H9 (cell line): Measurements from ENCODE around the gene C1QTNF9. TPM values are rescaled to one million over a fixed set of nuclear protein-coding genes. Genes with fewer than 3 reads are reported as not detected.
A peak's percentile ranks its signal among the peaks of the same experiment; 100 is the strongest.

Experiments used
- DNase-seq: peaks from one replicate; pipeline ENCODE4 v3.0.0-alpha.2; 2017
- H2AFZ ChIP-seq: one replicate; pipeline ENCODE4 v1.6.1; 2013; ENCODE audit warnings: mild to moderate bottlenecking, low read length, control low read depth, moderate library complexity
- H2AK5ac ChIP-seq: 2 replicates; pipeline ENCODE4 v1.6.1; 2013; ENCODE audit warnings: low read length, control low read depth, mixed read lengths; ENCODE audit not compliant: insufficient read length
- H2BK120ac ChIP-seq: one replicate; pipeline ENCODE4 v1.6.1; 2013; ENCODE audit warnings: low read depth, mild to moderate bottlenecking, low read length, control low read depth, inconsistent platforms; ENCODE audit not compliant: poor library complexity, severe bottlenecking
- H2BK12ac ChIP-seq: 2 replicates; pipeline ENCODE4 v1.6.1; 2013; ENCODE audit warnings: low read length, control low read depth, mixed read lengths, low read depth; ENCODE audit not compliant: insufficient read length
- H2BK15ac ChIP-seq: 2 replicates; pipeline ENCODE4 v1.6.1; 2013; ENCODE audit warnings: low read depth, low read length, control low read depth
- H2BK20ac ChIP-seq: one replicate; pipeline ENCODE4 v1.6.1; 2013; ENCODE audit warnings: low read depth, mild to moderate bottlenecking, low read length, control low read depth, inconsistent platforms; ENCODE audit not compliant: poor library complexity, severe bottlenecking
- H2BK5ac ChIP-seq: 2 replicates; pipeline ENCODE4 v1.6.1; 2013; ENCODE audit warnings: low read length, control low read depth, mixed read lengths; ENCODE audit not compliant: insufficient read length
- H3K14ac ChIP-seq: 2 replicates; pipeline ENCODE4 v1.6.1; 2013; ENCODE audit warnings: low read length, control low read depth; ENCODE audit not compliant: insufficient read depth
- H3K18ac ChIP-seq: 2 replicates; pipeline ENCODE4 v1.6.1; 2013; ENCODE audit warnings: low read depth, mild to moderate bottlenecking, mixed read lengths, low read length, control low read depth; ENCODE audit not compliant: insufficient read length
- H3K23ac ChIP-seq: 2 replicates; pipeline ENCODE4 v1.6.1; 2013; ENCODE audit warnings: low read length, control low read depth, mixed read lengths, low read depth; ENCODE audit not compliant: insufficient read length
- H3K23me2 ChIP-seq: 2 replicates; pipeline ENCODE4 v1.6.1; 2013; ENCODE audit warnings: low read depth, mild to moderate bottlenecking, mixed read lengths, low read length, control low read depth; ENCODE audit not compliant: insufficient read length, poor library complexity, severe bottlenecking
- H3K27ac ChIP-seq: 2 replicates; pipeline ENCODE4 v1.5.1; 2013; ENCODE audit warnings: low read length, control low read depth, mixed read lengths, low read depth; ENCODE audit not compliant: insufficient read length
- H3K27me3 ChIP-seq: 2 replicates; pipeline ENCODE4 v1.6.1; 2013; ENCODE audit warnings: low read length, control low read depth, inconsistent platforms; ENCODE audit not compliant: insufficient read depth
- H3K4ac ChIP-seq: 2 replicates; pipeline ENCODE4 v1.6.1; 2013; ENCODE audit warnings: low read depth, mild to moderate bottlenecking, control low read depth, inconsistent platforms, low read length, moderate library complexity
- H3K4me1 ChIP-seq: 2 replicates; pipeline ENCODE4 v1.6.1; 2013; ENCODE audit warnings: low read length, control low read depth, inconsistent platforms; ENCODE audit not compliant: insufficient read depth
- H3K4me2 ChIP-seq: 2 replicates; pipeline ENCODE4 v1.6.1; 2013; ENCODE audit warnings: low read length, control low read depth, mixed read lengths; ENCODE audit not compliant: insufficient read length, insufficient read depth
- H3K56ac ChIP-seq: 2 replicates; pipeline ENCODE4 v1.6.1; 2013; ENCODE audit warnings: low read depth, mild to moderate bottlenecking, mixed read lengths, low read length, control low read depth; ENCODE audit not compliant: insufficient read length
- H3K79me1 ChIP-seq: 2 replicates; pipeline ENCODE4 v1.6.1; 2013; ENCODE audit warnings: low read depth, mild to moderate bottlenecking, moderate library complexity, low read length, control low read depth, inconsistent platforms; ENCODE audit not compliant: insufficient read depth, poor library complexity, severe bottlenecking
- H3K79me2 ChIP-seq: 2 replicates; pipeline ENCODE4 v1.6.1; 2013; ENCODE audit warnings: low read length, control low read depth, inconsistent platforms; ENCODE audit not compliant: insufficient read depth
- H3K9ac ChIP-seq: 2 replicates; pipeline ENCODE4 v1.6.1; 2013; ENCODE audit warnings: low read length, control low read depth, mixed read lengths; ENCODE audit not compliant: insufficient read length; ENCODE audit errors: extremely low read depth
- H3K9me3 ChIP-seq: one replicate; pipeline ENCODE4 v1.6.1; 2013; ENCODE audit warnings: low read depth, low read length, inconsistent platforms; ENCODE audit not compliant: control insufficient read depth
- H3T11ph ChIP-seq: one replicate; pipeline ENCODE4 v1.6.1; 2013; ENCODE audit warnings: mild to moderate bottlenecking, low read length, control low read depth, inconsistent platforms
- H4K20me1 ChIP-seq: one replicate; pipeline ENCODE4 v1.6.1; 2013; ENCODE audit not compliant: control insufficient read depth, insufficient read length, insufficient read depth
- H4K5ac ChIP-seq: 2 replicates; pipeline ENCODE4 v1.6.1; 2013; ENCODE audit warnings: low read depth, mild to moderate bottlenecking, mixed read lengths, low read length, control low read depth; ENCODE audit not compliant: insufficient read length
- H4K8ac ChIP-seq: replicated peaks from 2 replicates; pipeline ENCODE4 v1.6.1; 2013; ENCODE audit warnings: low read length, control low read depth, mixed read lengths, low read depth; ENCODE audit not compliant: insufficient read length
- H4K91ac ChIP-seq: 2 replicates; pipeline ENCODE4 v1.6.1; 2013; ENCODE audit warnings: low read depth, mild to moderate bottlenecking, moderate library complexity, mixed read lengths, low read length, control low read depth; ENCODE audit not compliant: insufficient read length
- H3K27ac Mint-ChIP-seq, 3 experiments: 2 replicates in 2 of 3; 3 replicates in 1 of 3; pipeline ENCODE4 v1.8.0; 2020 to 2021; ENCODE audit warnings: mixed read lengths in 3 of 3, mild to moderate bottlenecking in 1 of 3, moderate library complexity in 1 of 3
- H3K27me3 Mint-ChIP-seq: 2 replicates; pipeline ENCODE4 v1.8.0; 2021; ENCODE audit warnings: low read depth, mild to moderate bottlenecking, moderate library complexity, mixed read lengths
- H3K36me3 Mint-ChIP-seq, 3 experiments: 2 replicates in 2 of 3; 3 replicates in 1 of 3; pipeline ENCODE4 v1.8.0; 2020 to 2021; ENCODE audit warnings: low read depth in 3 of 3, mixed read lengths in 3 of 3; ENCODE audit not compliant: insufficient read depth in 1 of 3
- H3K4me1 Mint-ChIP-seq, 2 experiments: 2 replicates each; pipeline ENCODE4 v1.8.0; 2020; ENCODE audit warnings: mixed read lengths in 2 of 2
- H3K4me3 Mint-ChIP-seq, 2 experiments: 2 replicates in 1 of 2; 3 replicates in 1 of 2; pipeline ENCODE4 v1.8.0; 2020 to 2021; ENCODE audit warnings: mild to moderate bottlenecking in 2 of 2, mixed read lengths in 2 of 2, moderate library complexity in 1 of 2
- H3K9me3 Mint-ChIP-seq, 2 experiments: 2 replicates in 1 of 2; 3 replicates in 1 of 2; pipeline ENCODE4 v1.8.0; 2020; ENCODE audit warnings: mild to moderate bottlenecking in 2 of 2, mixed read lengths in 2 of 2, moderate library complexity in 1 of 2
- CTCF ChIP-seq: fragments of 200-600 bp; sonication (generic); conservative IDR thresholded peaks from 3 replicates; pipeline ENCODE4 v1.8.0; 2021; ENCODE audit warnings: antibody characterized with exemption, mild to moderate bottlenecking
- WGBS: extraction: QIAGEN DNeasy Blood & Tissue Kit; methylation state at CpG from one replicate; pipeline ENCODE4 v1.1.7; 2013; ENCODE audit warnings: missing lambda C conversion rate, low lambda C conversion rate, mixed read lengths; ENCODE audit not compliant: insufficient read length; ENCODE audit errors: extremely low coverage; 5-methylcytosine and 5-hydroxymethylcytosine counted together
- total RNA-seq: library from RNA; stranded (reverse); gene quantifications from 2 replicates; pipeline ENCODE4 v1.2.1, GENCODE V29; 2021

C1QTNF9 gene
- total RNA-seq, 1 experiment from 2014 or later, result not detected

- H2BK15ac ChIP-seq, result no peak overlapping the region
- H4K91ac ChIP-seq, result no peak overlapping the region
- Mint-ChIP-seq H3K4me1 (no peaks in the 10 kb centered on the region), H3K27me3 (no peaks in the 10 kb centered on the region), H3K4me3 (no peak overlapping the region), H3K36me3 (peaks cover 23 to 36% (median 30%) of the 10 kb centered on the region in 3 experiments; a peak in 6 of 7 replicates), H3K9me3 (no peaks in the 10 kb centered on the region), H3K27ac (peak overlapping the region in 1 of 3 experiments; percentile 92; a peak in 1 of 7 replicates)
- H2AFZ ChIP-seq, result no peak overlapping the region
- H3K4me2 ChIP-seq, result no peak overlapping the region
- H3K14ac ChIP-seq, result no peak overlapping the region
- no peak overlapping the region for H2AK5ac ChIP-seq
- H2BK5ac ChIP-seq, result no peak overlapping the region
- H3K9me3 ChIP-seq, result no peaks in the 10 kb centered on the region
- H3T11ph ChIP-seq, result no peak overlapping the region
- no peak overlapping the region for H2BK12ac ChIP-seq
- no peaks in the 10 kb centered on the region for H3K79me1 ChIP-seq
- no peak overlapping the region for H2BK20ac ChIP-seq
- no peak for DNase-seq
- no peak overlapping the region for H3K56ac ChIP-seq
- H3K23ac ChIP-seq, result no peak overlapping the region
- TF ChIP-seq CTCF, result no peak
- H3K23me2 ChIP-seq, result no peaks in the 10 kb centered on the region
- no peak overlapping the region for H3K18ac ChIP-seq
- H3K79me2 ChIP-seq, result no peaks in the 10 kb centered on the region
- H3K4ac ChIP-seq, result no peak overlapping the region
- no peak overlapping the region for H3K9ac ChIP-seq
- no peaks in the 10 kb centered on the region for H3K4me1 ChIP-seq
- no peak overlapping the region for H3K27ac ChIP-seq
- H2BK120ac ChIP-seq, result no peak overlapping the region
- no peaks in the 10 kb centered on the region for H4K20me1 ChIP-seq
- no peaks in the 10 kb centered on the region for H3K27me3 ChIP-seq
- no peak overlapping the region for H4K5ac ChIP-seq
- no CpG with 5 or more reads among the region's 20 CpGs for WGBS
- no peak overlapping the region for H4K8ac ChIP-seq
These were observed 19.0 kb upstream of the C1QTNF9 start for GRCh38 chr13:24290280-24290932.
